SK-N-SH treated with all-trans-retinoic acid at 6 μM for 48 hours (cell line): ENCODE results near the gene SNX9.

Experiments used
- ATAC-seq: fragments of 200-7000 bp; cut with Tn5 transposase; 3 replicates; pipeline ENCODE4 v1.9.1; 2020; ENCODE audit warnings: mild to moderate bottlenecking, moderate library complexity
- BACH2 ChIP-seq: fragments of 250-450 bp; sonication (Bioruptor Pico); IDR thresholded peaks from 2 replicates; pipeline ENCODE4 v1.9.0; 2021; ENCODE audit warnings: mild to moderate bottlenecking, borderline replicate concordance
- CSDC2 ChIP-seq: fragments of 250-450 bp; sonication (Bioruptor Pico); IDR thresholded peaks from 2 replicates; pipeline ENCODE4 v1.5.0; 2020; ENCODE audit warnings: mild to moderate bottlenecking, moderate library complexity
- CSRNP3 ChIP-seq: fragments of 250-450 bp; sonication (Bioruptor Pico); IDR thresholded peaks from 2 replicates; pipeline ENCODE4 v1.5.1; 2021; ENCODE audit warnings: mild to moderate bottlenecking, moderate library complexity
- ESRRG ChIP-seq: fragments of 250-450 bp; sonication (Bioruptor Pico); IDR thresholded peaks from 2 replicates; pipeline ENCODE4 v1.6.1; 2021; ENCODE audit warnings: mild to moderate bottlenecking
- GLIS3 ChIP-seq: fragments of 250-450 bp; sonication (Bioruptor Pico); IDR thresholded peaks from 2 replicates; pipeline ENCODE4 v1.5.0; 2020; ENCODE audit warnings: mild to moderate bottlenecking, moderate library complexity
- ISL1 ChIP-seq: fragments of 250-450 bp; sonication (Bioruptor Pico); IDR thresholded peaks from 2 replicates; pipeline ENCODE4 v2.1.2; 2022; ENCODE audit warnings: mild to moderate bottlenecking, moderate library complexity
- OSR1 ChIP-seq: fragments of 250-450 bp; sonication (Bioruptor Pico); IDR thresholded peaks from 2 replicates; pipeline ENCODE4 v1.8.0; 2022; ENCODE audit warnings: moderate library complexity, mild to moderate bottlenecking, inconsistent platforms
- RARB ChIP-seq: fragments of 250-450 bp; sonication (Bioruptor Pico); IDR thresholded peaks from 2 replicates; pipeline ENCODE4 v1.8.0; 2021; ENCODE audit warnings: mild to moderate bottlenecking, moderate library complexity
- SNAI2 ChIP-seq: fragments of 250-450 bp; sonication (Bioruptor Pico); IDR thresholded peaks from 2 replicates; pipeline ENCODE4 v1.5.0; 2020; ENCODE audit warnings: mild to moderate bottlenecking, moderate library complexity
- TCF4 ChIP-seq: fragments of 250-450 bp; sonication (Bioruptor Pico); IDR thresholded peaks from 2 replicates; pipeline ENCODE4 v1.8.0; 2021; ENCODE audit warnings: mild to moderate bottlenecking, moderate library complexity, borderline replicate concordance
- TOX ChIP-seq: fragments of 250-450 bp; sonication (Bioruptor Pico); IDR thresholded peaks from 2 replicates; pipeline ENCODE4 v1.8.0; 2021; ENCODE audit warnings: mild to moderate bottlenecking, moderate library complexity, borderline replicate concordance
- TSHZ2 ChIP-seq: fragments of 250-450 bp; sonication (Bioruptor Pico); IDR thresholded peaks from 2 replicates; pipeline ENCODE4 v1.5.0; 2020; ENCODE audit warnings: mild to moderate bottlenecking, moderate library complexity
- ZC3H10 ChIP-seq: fragments of 250-450 bp; sonication (Bioruptor Pico); IDR thresholded peaks from 2 replicates; pipeline ENCODE4 v1.5.1; 2021; ENCODE audit warnings: mild to moderate bottlenecking, moderate library complexity
- ZFP3 ChIP-seq: fragments of 250-450 bp; sonication (Bioruptor Pico); IDR thresholded peaks from 2 replicates; pipeline ENCODE4 v1.5.0; 2020; ENCODE audit warnings: mild to moderate bottlenecking, moderate library complexity
- ZFP30 ChIP-seq: fragments of 450-650 bp; formaldehyde crosslinking; IDR thresholded peaks from 2 replicates; pipeline ENCODE4 v1.5.0; 2022; ENCODE audit warnings: mild to moderate bottlenecking, moderate library complexity
- ZNF565 ChIP-seq: fragments of 450-650 bp; formaldehyde crosslinking; conservative IDR thresholded peaks from 2 replicates; pipeline ENCODE4 v1.5.0; 2020; ENCODE audit warnings: low read depth, mild to moderate bottlenecking, moderate library complexity
- ZNF70 ChIP-seq: fragments of 450-650 bp; formaldehyde crosslinking; IDR thresholded peaks from 2 replicates; pipeline ENCODE4 v1.5.0; 2020; ENCODE audit warnings: mild to moderate bottlenecking, moderate library complexity
- ZNF8 ChIP-seq: fragments of 450-650 bp; formaldehyde crosslinking; IDR thresholded peaks from 2 replicates; pipeline ENCODE4 v1.5.0; 2020; ENCODE audit warnings: mild to moderate bottlenecking, moderate library complexity
- TF ChIP-seq, protein P1 (sequence below): fragments of 250-450 bp; sonication (Bioruptor Pico); IDR thresholded peaks from 2 replicates; pipeline ENCODE4 v1.8.0; 2021; ENCODE audit warnings: low read depth, mild to moderate bottlenecking, moderate library complexity, borderline replicate concordance

Gene SNX9

GRCh38 chr6:157908369-157909281 is 85.6 kb downstream of the SNX9 start:
- no peak for ATAC-seq
- peak; percentile 82 for TF ChIP-seq ISL1 (CRISPR knock-in tag)
- TF ChIP-seq RARB (CRISPR knock-in tag): no peak

DNA sequence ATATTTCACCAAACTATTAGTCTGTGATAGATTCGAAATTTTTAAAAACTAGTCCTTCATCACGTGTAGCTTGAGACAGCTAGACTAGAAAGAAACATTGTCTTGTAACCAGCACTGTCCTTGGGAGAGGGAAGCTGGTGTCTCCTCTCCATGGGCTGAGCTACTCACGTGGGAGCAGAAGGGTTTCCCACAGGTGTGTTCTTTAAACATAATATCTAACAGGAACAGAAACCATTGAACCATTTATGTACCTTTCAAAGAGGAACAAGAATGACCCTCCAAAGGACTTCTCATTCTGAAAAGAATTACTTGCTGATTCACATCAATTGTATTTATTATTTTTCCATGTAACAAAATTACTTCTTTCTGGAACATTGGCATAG is 86.2 kb downstream of the SNX9 start:
- no peak for ATAC-seq
- TF ChIP-seq CSDC2 (CRISPR knock-in tag): no peak
- no peak for TF ChIP-seq ESRRG (CRISPR knock-in tag)
- no peak for TF ChIP-seq CSRNP3
- no peak for TF ChIP-seq GLIS3
- TF ChIP-seq TSHZ2 (CRISPR knock-in tag): no peak
- no peak for TF ChIP-seq ZFP30 (CRISPR knock-in tag)
- TF ChIP-seq BACH2 (CRISPR knock-in tag): no peak
- TF ChIP-seq TOX (CRISPR knock-in tag): no peak
- TF ChIP-seq ZC3H10 (CRISPR knock-in tag): no peak
- TF ChIP-seq OSR1 (CRISPR knock-in tag): no peak
- no peak for TF ChIP-seq TCF4 (CRISPR knock-in tag)
- TF ChIP-seq ZNF70: no peak
- no peak for TF ChIP-seq ISL1 (CRISPR knock-in tag)

GRCh38 chr6:157911278-157911677 is 88.2 kb downstream of the SNX9 start:
- ATAC-seq: no peak; the same call in 2 of the 3 replicates
- TF ChIP-seq ZFP30 (CRISPR knock-in tag): no peak
- no peak for TF ChIP-seq ZFP3
- no peak for TF ChIP-seq TOX (CRISPR knock-in tag)
- no peak for TF ChIP-seq GLIS3
- no peak for TF ChIP-seq TSHZ2 (CRISPR knock-in tag)
- no peak for TF ChIP-seq SNAI2 (CRISPR knock-in tag)
- TF ChIP-seq ESRRG (CRISPR knock-in tag): no peak
- TF ChIP-seq, protein P1, sequence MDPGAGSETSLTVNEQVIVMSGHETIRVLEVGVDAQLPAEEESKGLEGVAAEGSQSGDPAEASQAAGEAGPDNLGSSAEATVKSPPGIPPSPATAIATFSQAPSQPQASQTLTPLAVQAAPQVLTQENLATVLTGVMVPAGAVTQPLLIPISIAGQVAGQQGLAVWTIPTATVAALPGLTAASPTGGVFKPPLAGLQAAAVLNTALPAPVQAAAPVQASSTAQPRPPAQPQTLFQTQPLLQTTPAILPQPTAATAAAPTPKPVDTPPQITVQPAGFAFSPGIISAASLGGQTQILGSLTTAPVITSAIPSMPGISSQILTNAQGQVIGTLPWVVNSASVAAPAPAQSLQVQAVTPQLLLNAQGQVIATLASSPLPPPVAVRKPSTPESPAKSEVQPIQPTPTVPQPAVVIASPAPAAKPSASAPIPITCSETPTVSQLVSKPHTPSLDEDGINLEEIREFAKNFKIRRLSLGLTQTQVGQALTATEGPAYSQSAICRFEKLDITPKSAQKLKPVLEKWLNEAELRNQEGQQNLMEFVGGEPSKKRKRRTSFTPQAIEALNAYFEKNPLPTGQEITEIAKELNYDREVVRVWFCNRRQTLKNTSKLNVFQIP (CRISPR knock-in tag): no peak
- no peak for TF ChIP-seq ISL1 (CRISPR knock-in tag)
- TF ChIP-seq CSRNP3: no peak
- TF ChIP-seq ZNF565: no peak
- no peak for TF ChIP-seq BACH2 (CRISPR knock-in tag)
- no peak for TF ChIP-seq ZNF8 (CRISPR knock-in tag)
- no peak for TF ChIP-seq OSR1 (CRISPR knock-in tag)
- no peak for TF ChIP-seq RARB (CRISPR knock-in tag)
- TF ChIP-seq, all 23 proteins: peak for 0
